ENCODE measurements around the gene RPH3AL. TPM values are rescaled to one million over a fixed set of nuclear protein-coding genes. Genes with fewer than 3 reads are reported as not detected.
"Not testable (repeated sequence)": the region's sequence is repeated elsewhere in the genome, so short reads cannot be mapped to it uniquely, and the experiment has no call there.

The RPH3AL gene
- polyA plus RNA-seq, 1 donor from 2014 or later, result 0.87 TPM

DNA sequence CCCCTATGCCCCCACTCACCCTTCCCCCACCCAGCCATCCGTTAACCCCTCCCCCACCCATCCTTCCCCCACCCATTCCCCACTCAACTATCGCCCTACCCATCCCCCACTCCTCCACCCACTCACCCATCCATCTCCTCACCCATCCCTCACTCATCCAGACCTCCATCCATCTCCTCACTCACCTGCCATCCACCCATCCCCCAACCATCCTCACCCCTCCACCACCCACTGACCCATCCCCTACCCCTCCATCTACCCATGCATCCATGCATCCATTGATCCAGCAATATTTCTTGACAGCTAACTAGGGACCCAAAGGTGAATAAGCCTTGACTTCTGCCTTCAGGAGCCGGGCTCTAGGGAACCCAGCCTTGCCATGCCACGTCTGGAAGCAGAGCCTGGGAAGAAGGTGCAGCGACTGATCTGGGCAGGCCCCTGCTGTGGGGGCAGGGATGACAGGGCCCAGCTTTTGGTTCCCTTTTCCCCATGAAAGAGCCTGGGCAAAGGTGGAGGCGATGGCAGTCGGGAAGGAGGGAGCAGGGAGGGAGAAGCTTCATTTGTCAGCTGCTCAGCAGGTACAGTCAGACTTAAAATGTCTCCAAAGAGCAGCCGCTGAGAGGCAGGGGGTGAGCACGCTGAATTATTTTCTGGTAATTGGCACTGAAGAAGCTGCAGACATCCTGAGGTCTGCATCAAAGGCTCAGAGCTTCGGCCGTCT, 148.0 kb downstream of the RPH3AL start:
- H3K9me3 ChIP-seq (ENCODE audit: low read length), result no peaks in the 10 kb centered on the region
- H3K4me2 ChIP-seq (ENCODE audit: low read length), result no peak overlapping the region
- H2AFZ ChIP-seq (ENCODE audit: low read depth, low read length), result peak overlapping the region; percentile 65
- TF ChIP-seq EZH2 (IDR thresholded peaks at IDR 0.05; ENCODE audit: borderline replicate concordance, insufficient read depth, low read length, poor library complexity, severe bottlenecking) (no peak), RAD21 (conservative IDR thresholded peaks at IDR 0.05) (no peak), MXI1 (conservative IDR thresholded peaks at IDR 0.05; ENCODE audit: poor library complexity, severe bottlenecking) (no peak), POLR2AphosphoS5 (IDR thresholded peaks at IDR 0.05) (no peak), SMC3 (conservative IDR thresholded peaks at IDR 0.05; ENCODE audit: poor library complexity) (no peak), EP300 (conservative IDR thresholded peaks at IDR 0.05; ENCODE audit: poor library complexity, severe bottlenecking) (no peak), TAF1 (IDR thresholded peaks at IDR 0.05; ENCODE audit: low read depth) (no peak)
- TF ChIP-seq, protein P1, sequence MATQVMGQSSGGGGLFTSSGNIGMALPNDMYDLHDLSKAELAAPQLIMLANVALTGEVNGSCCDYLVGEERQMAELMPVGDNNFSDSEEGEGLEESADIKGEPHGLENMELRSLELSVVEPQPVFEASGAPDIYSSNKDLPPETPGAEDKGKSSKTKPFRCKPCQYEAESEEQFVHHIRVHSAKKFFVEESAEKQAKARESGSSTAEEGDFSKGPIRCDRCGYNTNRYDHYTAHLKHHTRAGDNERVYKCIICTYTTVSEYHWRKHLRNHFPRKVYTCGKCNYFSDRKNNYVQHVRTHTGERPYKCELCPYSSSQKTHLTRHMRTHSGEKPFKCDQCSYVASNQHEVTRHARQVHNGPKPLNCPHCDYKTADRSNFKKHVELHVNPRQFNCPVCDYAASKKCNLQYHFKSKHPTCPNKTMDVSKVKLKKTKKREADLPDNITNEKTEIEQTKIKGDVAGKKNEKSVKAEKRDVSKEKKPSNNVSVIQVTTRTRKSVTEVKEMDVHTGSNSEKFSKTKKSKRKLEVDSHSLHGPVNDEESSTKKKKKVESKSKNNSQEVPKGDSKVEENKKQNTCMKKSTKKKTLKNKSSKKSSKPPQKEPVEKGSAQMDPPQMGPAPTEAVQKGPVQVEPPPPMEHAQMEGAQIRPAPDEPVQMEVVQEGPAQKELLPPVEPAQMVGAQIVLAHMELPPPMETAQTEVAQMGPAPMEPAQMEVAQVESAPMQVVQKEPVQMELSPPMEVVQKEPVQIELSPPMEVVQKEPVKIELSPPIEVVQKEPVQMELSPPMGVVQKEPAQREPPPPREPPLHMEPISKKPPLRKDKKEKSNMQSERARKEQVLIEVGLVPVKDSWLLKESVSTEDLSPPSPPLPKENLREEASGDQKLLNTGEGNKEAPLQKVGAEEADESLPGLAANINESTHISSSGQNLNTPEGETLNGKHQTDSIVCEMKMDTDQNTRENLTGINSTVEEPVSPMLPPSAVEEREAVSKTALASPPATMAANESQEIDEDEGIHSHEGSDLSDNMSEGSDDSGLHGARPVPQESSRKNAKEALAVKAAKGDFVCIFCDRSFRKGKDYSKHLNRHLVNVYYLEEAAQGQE (IDR thresholded peaks at IDR 0.05; ENCODE audit: borderline replicate concordance), result no peak
- TF ChIP-seq, protein P2, sequence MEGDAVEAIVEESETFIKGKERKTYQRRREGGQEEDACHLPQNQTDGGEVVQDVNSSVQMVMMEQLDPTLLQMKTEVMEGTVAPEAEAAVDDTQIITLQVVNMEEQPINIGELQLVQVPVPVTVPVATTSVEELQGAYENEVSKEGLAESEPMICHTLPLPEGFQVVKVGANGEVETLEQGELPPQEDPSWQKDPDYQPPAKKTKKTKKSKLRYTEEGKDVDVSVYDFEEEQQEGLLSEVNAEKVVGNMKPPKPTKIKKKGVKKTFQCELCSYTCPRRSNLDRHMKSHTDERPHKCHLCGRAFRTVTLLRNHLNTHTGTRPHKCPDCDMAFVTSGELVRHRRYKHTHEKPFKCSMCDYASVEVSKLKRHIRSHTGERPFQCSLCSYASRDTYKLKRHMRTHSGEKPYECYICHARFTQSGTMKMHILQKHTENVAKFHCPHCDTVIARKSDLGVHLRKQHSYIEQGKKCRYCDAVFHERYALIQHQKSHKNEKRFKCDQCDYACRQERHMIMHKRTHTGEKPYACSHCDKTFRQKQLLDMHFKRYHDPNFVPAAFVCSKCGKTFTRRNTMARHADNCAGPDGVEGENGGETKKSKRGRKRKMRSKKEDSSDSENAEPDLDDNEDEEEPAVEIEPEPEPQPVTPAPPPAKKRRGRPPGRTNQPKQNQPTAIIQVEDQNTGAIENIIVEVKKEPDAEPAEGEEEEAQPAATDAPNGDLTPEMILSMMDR (IDR thresholded peaks at IDR 0.05; ENCODE audit: poor library complexity, severe bottlenecking), result no peak
- H4K20me1 ChIP-seq (ENCODE audit: insufficient read depth), result no peaks in the 10 kb centered on the region
- H3K79me2 ChIP-seq (replicated peaks; ENCODE audit: insufficient read depth, low read length), result no peaks in the 10 kb centered on the region
- H3K27me3 ChIP-seq (ENCODE audit: insufficient read depth, low read depth, low read length), result no peaks in the 10 kb centered on the region
- H3K4me3 ChIP-seq (ENCODE audit: low read length), result peak overlapping the region; percentile 38
- peak overlapping the region; percentile 55 for H3K9ac ChIP-seq (ENCODE audit: low read length)
- no peaks in the 10 kb centered on the region for H3K36me3 ChIP-seq (ENCODE audit: insufficient read depth, low read length)
- H3K9me2 ChIP-seq (ENCODE audit: insufficient read depth, low read length), result no peaks in the 10 kb centered on the region
- no peaks in the 10 kb centered on the region for H3F3A ChIP-seq (ENCODE audit: insufficient read depth, low read length, poor library complexity, severe bottlenecking)
- peak overlapping the region; percentile 42 for H3K27ac ChIP-seq (ENCODE audit: low read length)

DNA sequence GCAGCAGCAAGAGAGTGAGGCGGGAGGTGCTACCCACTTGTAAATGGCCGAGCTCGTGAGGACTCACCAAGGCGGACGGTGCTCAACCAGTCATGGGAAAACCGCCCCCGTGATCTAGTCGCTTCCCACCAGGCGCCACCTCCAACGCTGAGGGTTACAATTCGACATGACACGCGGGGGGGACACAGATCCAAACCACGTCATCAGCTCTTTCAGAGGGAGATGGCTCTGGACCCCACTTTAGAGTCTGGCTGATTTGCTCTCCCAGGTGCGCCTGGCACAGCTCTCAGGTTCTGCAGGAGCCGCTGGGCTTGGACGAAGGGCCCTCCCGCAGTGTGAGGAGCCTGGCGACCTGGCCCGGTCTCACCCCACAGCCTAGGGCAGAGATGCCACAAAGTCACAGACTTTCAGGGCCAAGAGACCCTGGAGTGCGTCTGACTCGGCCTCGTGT, 150.1 kb downstream of the RPH3AL start:
- peak overlapping the region; percentile 59 for H3K27ac ChIP-seq (ENCODE audit: low read length)
- no peaks in the 10 kb centered on the region for H3K79me2 ChIP-seq (replicated peaks; ENCODE audit: insufficient read depth, low read length)
- H2AFZ ChIP-seq (ENCODE audit: low read depth, low read length), result no peak overlapping the region
- H3K27me3 ChIP-seq (ENCODE audit: insufficient read depth, low read depth, low read length), result no peaks in the 10 kb centered on the region
- TF ChIP-seq, protein P1 (IDR thresholded peaks at IDR 0.05; ENCODE audit: borderline replicate concordance), result no peak
- TF ChIP-seq MXI1 (conservative IDR thresholded peaks at IDR 0.05; ENCODE audit: poor library complexity, severe bottlenecking), result no peak
- TF ChIP-seq TAF1 (IDR thresholded peaks at IDR 0.05; ENCODE audit: low read depth), result no peak
- TF ChIP-seq EP300 (conservative IDR thresholded peaks at IDR 0.05; ENCODE audit: poor library complexity, severe bottlenecking), result no peak
- no peak for TF ChIP-seq EZH2 (IDR thresholded peaks at IDR 0.05; ENCODE audit: borderline replicate concordance, insufficient read depth, low read length, poor library complexity, severe bottlenecking)
- TF ChIP-seq RAD21 (conservative IDR thresholded peaks at IDR 0.05), result no peak
- no peak for TF ChIP-seq POLR2AphosphoS5 (IDR thresholded peaks at IDR 0.05)
- TF ChIP-seq, protein P2 (IDR thresholded peaks at IDR 0.05; ENCODE audit: poor library complexity, severe bottlenecking), result no peak
- no peak for TF ChIP-seq SMC3 (conservative IDR thresholded peaks at IDR 0.05; ENCODE audit: poor library complexity)
- H4K20me1 ChIP-seq (ENCODE audit: insufficient read depth), result no peaks in the 10 kb centered on the region
- no peak overlapping the region for H3K4me3 ChIP-seq (ENCODE audit: low read length)
- no peak overlapping the region for H3K9ac ChIP-seq (ENCODE audit: low read length)
- no peaks in the 10 kb centered on the region for H3K9me2 ChIP-seq (ENCODE audit: insufficient read depth, low read length)
- no peak overlapping the region for H3K4me2 ChIP-seq (ENCODE audit: low read length)
- no peaks in the 10 kb centered on the region for H3K9me3 ChIP-seq (ENCODE audit: low read length)
- H3K36me3 ChIP-seq (ENCODE audit: insufficient read depth, low read length), result no peaks in the 10 kb centered on the region
- H3F3A ChIP-seq (ENCODE audit: insufficient read depth, low read length, poor library complexity, severe bottlenecking), result no peaks in the 10 kb centered on the region

DNA sequence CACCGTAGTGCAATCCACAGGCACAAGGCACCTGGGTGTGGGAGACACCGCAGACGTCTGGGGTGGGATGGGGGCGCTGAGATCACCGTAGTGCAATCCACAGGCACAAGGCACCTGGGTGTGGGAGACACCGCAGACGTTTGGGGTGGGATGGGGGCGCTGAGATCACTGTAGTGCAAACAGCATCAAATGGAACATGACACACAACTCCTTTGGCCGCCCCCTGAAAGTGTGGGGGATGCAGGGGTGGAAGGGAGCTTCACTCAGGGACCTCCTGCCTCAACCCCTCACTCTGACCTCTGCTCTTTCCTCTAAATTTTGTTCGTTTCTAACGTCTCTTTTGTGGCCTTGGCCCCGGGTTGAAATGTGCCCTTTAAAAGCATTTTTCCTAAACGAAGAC, 150.9 kb downstream of the RPH3AL start:
- H3K27ac ChIP-seq (ENCODE audit: low read length); H3K27me3 ChIP-seq (ENCODE audit: insufficient read depth, low read depth, low read length); H3K9me2 ChIP-seq (ENCODE audit: insufficient read depth, low read length); H4K20me1 ChIP-seq (ENCODE audit: insufficient read depth); H3K36me3 ChIP-seq (ENCODE audit: insufficient read depth, low read length); H3K79me2 ChIP-seq (replicated peaks; ENCODE audit: insufficient read depth, low read length); H3K9ac ChIP-seq (ENCODE audit: low read length); H3K4me3 ChIP-seq (ENCODE audit: low read length); H3F3A ChIP-seq (ENCODE audit: insufficient read depth, low read length, poor library complexity, severe bottlenecking); H2AFZ ChIP-seq (ENCODE audit: low read depth, low read length); H3K4me2 ChIP-seq (ENCODE audit: low read length); H3K9me3 ChIP-seq (ENCODE audit: low read length): not testable (repeated sequence)

All from neural cell (in vitro differentiated cells).